WTC11 (cell line): ENCODE data around the gene MRPL41.

Source experiments
- MLX ChIP-seq: sonication (generic); formaldehyde crosslinking; IDR thresholded peaks from 2 replicates; pipeline ENCODE4 v1.8.1; 2023; ENCODE audit warnings: mild to moderate bottlenecking, missing genetic modification reagents, moderate library complexity
- NFATC4 ChIP-seq: fragments of 250-450 bp; sonication (Bioruptor Pico); IDR thresholded peaks from 2 replicates; pipeline ENCODE4 v1.9.0; 2021; ENCODE audit warnings: mild to moderate bottlenecking
- PRRX2 ChIP-seq: fragments of 250-450 bp; sonication (Bioruptor Pico); IDR thresholded peaks from 2 replicates; pipeline ENCODE4 v1.8.0; 2021; ENCODE audit warnings: mild to moderate bottlenecking
- ZNF396 ChIP-seq: fragments of 250-450 bp; sonication (Bioruptor Pico); IDR thresholded peaks from 2 replicates; pipeline ENCODE4 v1.8.0; 2021; ENCODE audit warnings: mild to moderate bottlenecking, moderate library complexity, borderline replicate concordance
- ZNF532 ChIP-seq: fragments of 250-450 bp; sonication (Bioruptor Pico); IDR thresholded peaks from 2 replicates; pipeline ENCODE4 v1.9.0; 2021; ENCODE audit warnings: mild to moderate bottlenecking, borderline replicate concordance

- TF ChIP-seq ZNF396 = no peak
- TF ChIP-seq PRRX2 (CRISPR knock-in tag) = no peak
- no peak for TF ChIP-seq NFATC4 (CRISPR knock-in tag)
- TF ChIP-seq ZNF532 (CRISPR knock-in tag) = no peak
- TF ChIP-seq MLX = no peak
These were observed 37.2 kb downstream of the MRPL41 start for GRCh38 chr9:137588891-137589290.
